ENCODE results near the gene PRSS53. TPM values are rescaled to one million over a fixed set of nuclear protein-coding genes. Genes with fewer than 3 reads are reported as not detected.

PRSS53 gene
- total RNA-seq, 1 experiment from 2014 or later = 1.3 TPM

DNA sequence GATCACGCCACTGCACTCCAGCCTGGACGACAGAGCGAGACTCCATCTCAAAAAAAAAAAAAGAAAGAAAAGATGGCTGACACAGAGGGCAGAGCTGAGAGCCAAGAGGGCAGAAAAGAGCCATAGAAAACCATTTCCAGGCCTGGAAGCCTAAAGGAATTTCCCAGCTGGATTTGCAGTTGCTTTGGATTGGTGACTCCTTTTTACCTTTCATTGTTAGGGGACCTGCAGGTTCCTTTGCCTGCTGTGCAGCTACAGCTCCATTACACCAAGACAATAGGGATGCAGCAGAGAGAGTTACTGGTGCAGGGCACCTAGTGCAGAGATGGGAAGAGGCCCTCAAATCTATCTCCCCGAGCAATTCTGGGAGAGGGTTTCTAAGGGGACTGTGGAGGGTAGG lies 33.1 kb downstream of the PRSS53 start:
- no peak for DNase-seq (ENCODE audit: extremely low read depth, low read depth)

DNA sequence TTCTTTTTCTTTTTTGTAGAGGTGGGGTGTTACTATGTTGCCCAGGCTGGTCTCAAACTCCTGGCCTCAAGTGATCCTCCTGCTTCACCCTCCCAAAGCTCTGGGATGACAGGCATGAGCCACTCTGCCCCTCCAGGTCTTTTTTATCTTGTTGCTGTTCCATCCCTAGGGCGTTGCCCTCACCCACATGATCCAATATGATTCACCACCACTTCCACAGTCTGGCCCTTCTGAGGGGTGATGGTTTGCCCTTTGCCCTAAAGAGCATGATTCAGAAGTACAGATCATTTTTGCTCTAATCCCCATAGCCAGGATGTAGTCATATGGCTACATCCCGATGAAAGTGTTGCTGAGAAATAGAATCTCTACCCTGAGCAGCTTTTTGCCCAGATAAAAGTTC lies 36.6 kb downstream of the PRSS53 start:
- DNase-seq (ENCODE audit: extremely low read depth, low read depth) = peak; percentile 76

DNA sequence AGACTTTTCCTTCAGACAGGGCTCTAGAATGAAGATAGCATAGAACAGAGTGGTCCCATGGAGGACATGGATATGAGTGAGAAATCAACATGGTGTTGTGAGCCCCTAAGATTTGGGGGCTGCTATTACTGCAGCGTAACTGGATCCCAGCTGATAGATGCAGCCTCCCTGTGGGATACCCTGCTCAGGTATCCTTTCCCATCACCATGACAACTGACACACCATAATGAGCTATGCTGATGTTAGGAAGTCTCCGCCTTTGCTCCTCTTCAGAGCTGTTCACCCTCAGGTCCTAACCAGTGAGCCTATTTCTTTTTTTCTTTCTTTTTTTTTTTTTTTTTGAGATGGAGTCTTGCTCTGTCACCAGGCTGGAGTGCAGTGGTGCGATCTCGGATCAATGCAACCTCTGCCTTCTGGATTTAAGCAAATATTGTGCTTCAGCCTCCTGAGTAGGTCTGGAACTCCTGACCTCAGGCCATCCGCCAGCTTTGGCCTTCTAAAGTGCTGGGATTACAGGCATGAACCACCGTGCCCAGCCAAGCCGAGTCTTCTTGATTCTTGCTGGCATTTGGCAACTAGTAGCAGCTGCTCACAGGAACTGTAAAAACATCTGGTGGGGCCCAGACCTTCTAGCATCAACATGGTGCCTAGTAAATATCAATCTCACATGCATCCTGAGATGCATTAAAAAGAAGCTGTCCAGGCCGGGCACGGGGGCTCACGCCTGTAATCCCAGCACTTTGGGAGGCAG lies 38.3 kb downstream of the PRSS53 start:
- no peak for DNase-seq (ENCODE audit: extremely low read depth, low read depth)

DNA sequence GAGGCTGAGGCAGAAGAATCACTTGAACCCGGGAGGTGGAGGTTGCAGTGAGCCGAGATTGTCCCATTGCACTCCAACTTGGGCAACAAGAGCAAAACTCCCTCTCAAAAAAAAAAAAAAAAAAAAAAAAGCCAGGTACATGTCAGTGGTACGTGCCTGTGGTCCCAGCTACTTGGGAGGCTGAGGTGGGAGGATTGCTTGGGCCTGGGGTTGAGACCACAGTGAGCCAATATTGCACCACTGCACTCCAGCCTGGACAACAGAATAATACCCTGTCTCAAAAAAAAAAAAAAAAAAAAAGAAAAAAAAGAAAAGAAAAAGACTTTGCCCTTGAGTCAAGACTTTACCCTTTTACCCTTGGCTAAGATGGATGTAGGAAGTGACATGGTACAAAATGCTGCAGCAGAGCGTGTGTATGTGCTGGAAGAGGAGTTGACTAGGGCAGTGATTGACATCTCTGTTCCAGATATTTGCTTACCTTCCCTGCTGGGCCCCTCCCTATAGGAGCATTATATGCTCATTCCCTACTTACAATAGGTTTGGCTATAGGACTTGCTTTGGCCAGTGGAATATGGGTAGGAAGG lies 44.8 kb downstream of the PRSS53 start:
- DNase-seq (ENCODE audit: extremely low read depth, low read depth) = no peak

DNA sequence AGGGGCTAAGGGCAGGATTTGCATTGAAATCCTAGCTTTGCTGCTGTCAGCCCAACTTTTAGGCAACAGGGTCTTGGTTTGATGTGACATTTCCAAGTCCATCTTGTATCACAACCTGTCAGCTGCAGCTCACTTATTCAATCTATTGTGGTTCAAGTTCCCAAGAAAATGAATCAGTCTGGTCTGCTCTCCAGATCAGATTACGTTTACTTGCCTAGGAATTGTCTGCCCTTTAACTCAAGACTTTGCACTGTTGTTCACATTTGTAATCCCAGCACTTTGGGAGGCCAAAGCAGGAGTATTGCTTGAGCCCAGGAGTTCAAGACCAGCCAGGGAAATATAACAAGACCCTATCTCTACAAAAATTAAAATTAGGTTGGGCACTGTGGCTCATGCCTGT lies 45.4 kb downstream of the PRSS53 start:
- DNase-seq (ENCODE audit: extremely low read depth, low read depth) = no peak

DNA sequence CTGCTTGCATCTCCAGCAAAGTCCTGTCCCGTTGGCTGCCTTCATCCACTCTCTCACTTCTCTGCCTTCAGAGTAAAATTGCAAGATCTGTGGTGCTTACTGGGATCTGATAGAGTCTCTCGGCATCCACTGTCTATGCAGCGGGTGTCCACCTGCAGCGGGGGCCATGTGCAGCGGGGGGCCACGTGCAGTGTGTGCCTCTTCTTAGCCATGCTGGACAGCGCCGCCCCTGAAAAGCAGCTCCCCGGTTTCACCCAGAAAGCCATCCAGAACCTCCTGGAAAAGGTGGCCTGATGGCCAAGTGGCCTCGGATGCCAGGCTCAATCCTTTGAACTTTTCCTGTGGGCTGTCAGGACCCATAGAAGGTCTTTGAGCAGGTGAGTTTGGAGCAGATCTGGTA lies 45.9 kb downstream of the PRSS53 start:
- no peak for DNase-seq (ENCODE audit: extremely low read depth, low read depth)

DNA sequence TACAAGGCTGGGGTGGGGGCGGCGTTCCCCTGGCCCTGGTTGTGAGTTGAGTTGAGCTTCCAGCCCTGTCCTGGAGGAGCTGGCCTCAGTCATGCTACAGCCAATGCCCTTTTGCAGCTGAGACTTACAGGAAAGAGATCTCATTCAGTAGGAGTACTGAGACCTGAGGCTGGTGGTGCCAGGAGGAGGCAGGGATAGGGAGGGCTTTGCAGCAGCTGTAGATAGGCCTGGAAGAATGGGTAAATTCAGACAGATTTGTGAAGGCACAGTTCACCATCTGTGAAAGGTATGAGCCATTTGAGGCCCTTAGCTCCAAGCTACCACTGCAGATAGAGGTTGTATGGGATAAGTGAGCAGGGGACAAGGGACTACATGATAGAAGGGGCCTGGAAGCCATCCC lies 49.8 kb downstream of the PRSS53 start:
- DNase-seq (ENCODE audit: extremely low read depth, low read depth) = no peak

DNA sequence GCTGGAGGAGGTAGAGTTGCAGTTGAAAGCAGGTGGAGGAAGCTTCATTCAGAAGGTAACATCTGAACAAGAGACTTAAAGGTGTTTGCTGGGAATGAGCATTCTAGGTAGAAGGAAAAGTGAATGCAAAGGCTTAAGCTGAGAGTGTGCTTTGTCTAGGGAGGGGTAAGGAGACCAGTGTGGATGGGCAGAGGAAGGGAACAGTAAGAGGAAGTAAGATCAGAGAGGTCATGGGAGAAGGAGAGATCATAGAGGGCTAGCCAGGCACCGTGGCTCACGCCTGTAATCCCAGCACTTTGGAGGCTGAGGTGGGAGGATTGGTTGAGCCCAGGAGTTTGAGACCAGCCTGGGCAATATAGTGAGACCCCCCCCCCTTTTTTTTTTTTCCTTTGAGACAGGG lies 52.1 kb downstream of the PRSS53 start:
- DNase-seq (ENCODE audit: extremely low read depth, low read depth) = no peak

DNA sequence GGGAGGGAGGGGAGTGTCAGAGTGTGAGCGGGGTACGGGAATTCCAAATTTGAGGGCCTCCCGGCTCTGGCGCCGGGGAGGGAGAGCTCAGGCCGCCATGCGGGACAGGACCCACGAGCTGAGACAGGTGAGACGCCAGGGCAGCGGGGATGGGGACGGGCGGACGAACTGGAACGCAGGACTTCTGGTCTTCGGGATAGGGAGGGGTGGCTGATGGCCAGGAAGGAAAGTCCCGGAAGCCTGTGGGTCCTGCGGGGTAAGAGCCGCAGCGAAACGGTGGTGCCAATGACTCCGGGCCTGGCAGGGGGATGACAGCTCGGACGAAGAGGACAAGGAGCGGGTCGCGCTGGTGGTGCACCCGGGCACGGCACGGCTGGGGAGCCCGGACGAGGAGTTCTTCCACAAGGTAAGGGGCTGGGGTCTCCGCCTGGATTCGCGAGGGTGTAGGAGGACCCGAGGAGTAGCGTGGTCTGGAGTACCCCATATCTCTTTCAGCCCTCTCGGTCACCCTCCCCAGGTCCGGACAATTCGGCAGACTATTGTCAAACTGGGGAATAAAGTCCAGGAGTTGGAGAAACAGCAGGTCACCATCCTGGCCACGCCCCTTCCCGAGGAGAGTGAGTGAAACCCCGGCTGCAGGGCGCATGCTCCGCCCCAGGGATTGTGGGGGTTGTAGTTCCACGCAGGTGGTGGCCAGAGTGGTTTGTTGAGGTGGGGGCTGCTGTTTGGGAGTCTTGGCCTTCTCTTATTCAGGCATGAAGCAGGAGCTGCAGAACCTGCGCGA lies 54.8 kb downstream of the PRSS53 start:
- peak; percentile 87 for DNase-seq (ENCODE audit: extremely low read depth, low read depth)

Other genes starting within 250 kb of the PRSS53 start
- 34.1 and 45.1 TPM in 2 replicates for gene BCL7C, start 194.9 kb downstream of the PRSS53 start, total RNA-seq (2014; rRNA removed; shearing (Covaris generic))
- 0.59 and 0.92 TPM in 2 replicates for gene CTF1, start 192.3 kb downstream of the PRSS53 start, total RNA-seq (2014; rRNA removed; shearing (Covaris generic))
- 12.3 and 14.2 TPM in 2 replicates for gene FBXL19, start 165.4 kb downstream of the PRSS53 start, total RNA-seq (2014; rRNA removed; shearing (Covaris generic))
- gene ORAI3, start 139.9 kb downstream of the PRSS53 start, total RNA-seq (2014; rRNA removed; shearing (Covaris generic)) = 20.1 and 21.9 TPM in 2 replicates
- gene SETD1A, start 131.2 kb downstream of the PRSS53 start, total RNA-seq (2014; rRNA removed; shearing (Covaris generic)) = 5.0 and 6.8 TPM in 2 replicates
- gene HSD3B7, start 103.7 kb downstream of the PRSS53 start, total RNA-seq (2014; rRNA removed; shearing (Covaris generic)) = 16.0 and 17.0 TPM in 2 replicates
- 0.10 and 0.46 TPM in 2 replicates for gene STX1B, start 78.3 kb downstream of the PRSS53 start, total RNA-seq (2014; rRNA removed; shearing (Covaris generic))
- gene STX4, start 55.4 kb downstream of the PRSS53 start, total RNA-seq (2014; rRNA removed; shearing (Covaris generic)) = 19.1 and 25.1 TPM in 2 replicates
- 8.5 and 10.6 TPM in 2 replicates for gene ZNF668, start 14.7 kb downstream of the PRSS53 start, total RNA-seq (2014; rRNA removed; shearing (Covaris generic))
- 12.6 and 13.8 TPM in 2 replicates for gene ZNF646, start 14.5 kb downstream of the PRSS53 start, total RNA-seq (2014; rRNA removed; shearing (Covaris generic))
- gene VKORC1, start 5.9 kb upstream of the PRSS53 start, total RNA-seq (2014; rRNA removed; shearing (Covaris generic)) = 138 and 148 TPM in 2 replicates
- 24.0 and 26.9 TPM in 2 replicates for gene BCKDK, start 19.4 kb upstream of the PRSS53 start, total RNA-seq (2014; rRNA removed; shearing (Covaris generic))
- gene KAT8, start 28.7 kb upstream of the PRSS53 start, total RNA-seq (2014; rRNA removed; shearing (Covaris generic)) = 33.2 and 45.2 TPM in 2 replicates
- not detected in 2 replicates for gene PRSS8, start 46.8 kb upstream of the PRSS53 start, total RNA-seq (2014; rRNA removed; shearing (Covaris generic))
- gene PRSS36, start 61.1 kb upstream of the PRSS53 start, total RNA-seq (2014; rRNA removed; shearing (Covaris generic)) = not detected in 2 replicates
- 27.3 and 49.7 TPM in 2 replicates for gene FUS, start 91.2 kb upstream of the PRSS53 start, total RNA-seq (2014; rRNA removed; shearing (Covaris generic))
- gene PYCARD, start 113.8 kb upstream of the PRSS53 start, total RNA-seq (2014; rRNA removed; shearing (Covaris generic)) = not detected in 2 replicates
- under 0.01 TPM in 1 of 2 replicates, not detected in the other for gene TRIM72, start 125.2 kb upstream of the PRSS53 start, total RNA-seq (2014; rRNA removed; shearing (Covaris generic))
- not detected in 2 replicates for gene PYDC1, start 128.2 kb upstream of the PRSS53 start, total RNA-seq (2014; rRNA removed; shearing (Covaris generic))
- gene ITGAM, start 171.0 kb upstream of the PRSS53 start, total RNA-seq (2014; rRNA removed; shearing (Covaris generic)) = not detected in 2 replicates